K562 (cell line): ENCODE data around the gene TPSG1. TPM values are rescaled to one million over a fixed set of nuclear protein-coding genes. Genes with fewer than 3 reads are reported as not detected.

Experiments
- BRF1 ChIP-seq: IDR thresholded peaks from 3 replicates; pipeline ENCODE4 v1.6.1; 2011; ENCODE audit warnings: borderline replicate concordance, mild to moderate bottlenecking; ENCODE audit not compliant: insufficient read length; ENCODE audit errors: extremely low read depth
- CC2D1A ChIP-seq: fragments of 450-650 bp; IDR thresholded peaks from 2 replicates; pipeline ENCODE4 v1.6.1; 2017; ENCODE audit warnings: mild to moderate bottlenecking
- CHD1 ChIP-seq: fragments of 200-600 bp; sonication (generic); IDR thresholded peaks from one replicate; pipeline ENCODE4 v1.6.1; 2012; ENCODE audit warnings: mild to moderate bottlenecking, moderate library complexity, low read length, inconsistent platforms
- CTBP1 ChIP-seq: fragments of 450-650 bp; IDR thresholded peaks from 2 replicates; pipeline ENCODE4 v1.6.1; 2016; ENCODE audit warnings: borderline replicate concordance
- FOXA1 ChIP-seq: fragments of 450-650 bp; IDR thresholded peaks from 2 replicates; pipeline ENCODE4 v1.6.1; 2016; ENCODE audit warnings: mild to moderate bottlenecking, borderline replicate concordance
- GTF2E2 ChIP-seq: fragments of 200-800 bp; sonication (Bioruptor generic); IDR thresholded peaks from 2 replicates; pipeline ENCODE4 v1.6.1; 2016; ENCODE audit warnings: missing genetic modification characterization, missing compliant biosample characterization
- HDAC3 ChIP-seq: fragments of 450-650 bp; IDR thresholded peaks from 2 replicates; pipeline ENCODE4 v1.6.1; 2018; ENCODE audit warnings: borderline replicate concordance, mild to moderate bottlenecking, moderate library complexity; ENCODE audit not compliant: partially characterized antibody
- KHSRP ChIP-seq: fragments of 450-650 bp; IDR thresholded peaks from 2 replicates; pipeline ENCODE4 v1.6.1; 2017
- LCOR ChIP-seq: sonication (generic); formaldehyde crosslinking; IDR thresholded peaks from 2 replicates; pipeline ENCODE4 v1.8.0; 2022; ENCODE audit warnings: mild to moderate bottlenecking, missing genetic modification reagents
- MECOM ChIP-seq: fragments of 250-450 bp; sonication (Bioruptor Pico); IDR thresholded peaks from 2 replicates; pipeline ENCODE4 v1.8.0; 2022; ENCODE audit warnings: inconsistent platforms
- ZKSCAN3 ChIP-seq: fragments of 250-450 bp; sonication (Bioruptor Pico); IDR thresholded peaks from 2 replicates; pipeline ENCODE4 v1.4.0; 2020
- ZNF121 ChIP-seq: sonication (generic); formaldehyde crosslinking; conservative IDR thresholded peaks from 2 replicates; pipeline ENCODE4 v1.8.0; 2022; ENCODE audit warnings: missing genetic modification reagents
- ZNF197 ChIP-seq: fragments of 200-800 bp; sonication (Bioruptor generic); IDR thresholded peaks from 2 replicates; pipeline ENCODE4 v1.6.1; 2016; ENCODE audit warnings: low read depth, missing genetic modification characterization, missing compliant biosample characterization
- ZNF224 ChIP-seq: sonication (generic); formaldehyde crosslinking; IDR thresholded peaks from 2 replicates; pipeline ENCODE4 v1.8.0; 2022; ENCODE audit warnings: mild to moderate bottlenecking, missing genetic modification reagents
- ZNF316 ChIP-seq: fragments of 450-650 bp; IDR thresholded peaks from 2 replicates; pipeline ENCODE4 v1.6.1; 2016
- polyA plus RNA-seq, 8 experiments: library from polyadenylated mRNA; depleted of rRNA in 4 of 8; stranded (reverse) in 5 of 8; unstranded in 3 of 8; fragments of >200 nt; fragmentation: Nextera tagmentation in 2 of 8; fragmentation: Illumina TruSeq in 1 of 8; extraction: Ambion mirVana in 2 of 8; extraction: Trizol in 1 of 8; gene quantifications; 2 replicates each; pipeline versions ENCODE4 v1.2.1 to v1.2.3, GENCODE V29; 2011 to 2014; ENCODE audit warnings: inconsistent platforms in 1 of 8, missing spikeins in 1 of 8
- total RNA-seq, 7 experiments: library from RNA; depleted of rRNA in 6 of 7; stranded (reverse); fragments of >200 nt in 6 of 7; fragmentation: Illumina TruSeq in 2 of 7; extraction: Trizol in 2 of 7; gene quantifications; 2 replicates each; pipeline versions ENCODE4 v1.2.1 to v1.2.3, GENCODE V29; 2011 to 2021; ENCODE audit warnings: low replicate concordance in 1 of 7
- TF ChIP-seq, protein P1 (sequence below): sonication (generic); formaldehyde crosslinking; IDR thresholded peaks from 2 replicates; pipeline ENCODE4 v1.8.1; 2023; ENCODE audit warnings: mild to moderate bottlenecking, missing genetic modification reagents
- TF ChIP-seq, protein P2 (sequence below): IDR thresholded peaks from 3 replicates; pipeline ENCODE4 v1.6.1; 2011; ENCODE audit warnings: borderline replicate concordance, mild to moderate bottlenecking, moderate library complexity; ENCODE audit not compliant: insufficient read length; ENCODE audit errors: extremely low read depth
- TF ChIP-seq, protein P3 (sequence below), 2 experiments: fragments of 450-650 bp in 1 of 2; sonication (generic) in 1 of 2; formaldehyde crosslinking; conservative IDR thresholded peaks; 2 replicates each; pipeline versions ENCODE4 v1.4.0 to v1.8.1; 2020 to 2022; ENCODE audit warnings: mild to moderate bottlenecking in 1 of 2, missing genetic modification reagents in 1 of 2
- TF ChIP-seq, protein P4 (sequence below): fragments of 450-650 bp; IDR thresholded peaks from 2 replicates; pipeline ENCODE4 v1.6.1; 2017; ENCODE audit warnings: mild to moderate bottlenecking, moderate library complexity

Gene TPSG1
- total and polyA plus RNA-seq, 9 of the 15 experiments (the other 6 are each of a cell fraction or from before 2014, with no cell fraction given): not detected

DNA sequence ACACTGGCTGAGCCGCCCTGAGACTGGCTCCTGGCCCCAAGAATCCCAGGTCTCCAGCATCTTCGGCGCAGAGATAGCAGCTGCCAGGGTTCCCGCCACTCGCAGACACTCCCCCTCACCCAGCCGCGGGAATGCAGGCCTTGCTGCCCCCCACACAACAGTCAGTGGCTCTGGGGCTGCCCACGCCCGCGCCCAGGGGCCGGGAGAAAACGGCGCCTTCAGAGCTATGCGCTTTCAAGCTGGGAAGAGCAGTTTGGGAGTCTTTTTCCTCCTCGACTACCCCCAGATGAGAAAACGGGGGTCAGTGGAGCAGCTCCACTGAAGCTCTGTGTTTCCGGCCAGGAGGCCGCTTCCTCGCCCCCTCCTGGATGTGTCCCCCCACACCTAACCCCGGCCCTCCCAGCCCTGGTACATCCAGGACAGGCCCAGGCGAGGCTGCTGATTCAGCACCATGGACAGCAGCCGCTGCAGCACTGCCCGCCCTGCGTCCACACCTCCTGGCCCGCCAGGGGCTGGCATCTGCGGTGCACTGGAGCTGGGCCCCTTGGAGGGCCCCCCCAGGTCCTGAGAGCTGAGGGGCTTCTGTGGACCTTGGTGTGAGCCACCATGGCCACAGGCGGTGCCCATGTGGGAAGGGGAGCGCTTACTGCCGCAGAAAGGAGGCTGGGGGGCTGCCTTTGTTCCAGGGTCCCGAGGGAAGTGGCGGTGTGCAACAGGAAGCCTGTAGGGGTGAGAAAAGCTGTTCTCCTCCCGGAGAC lies 36.5 kb downstream of the TPSG1 start (continued):
- TF ChIP-seq, protein P1, sequence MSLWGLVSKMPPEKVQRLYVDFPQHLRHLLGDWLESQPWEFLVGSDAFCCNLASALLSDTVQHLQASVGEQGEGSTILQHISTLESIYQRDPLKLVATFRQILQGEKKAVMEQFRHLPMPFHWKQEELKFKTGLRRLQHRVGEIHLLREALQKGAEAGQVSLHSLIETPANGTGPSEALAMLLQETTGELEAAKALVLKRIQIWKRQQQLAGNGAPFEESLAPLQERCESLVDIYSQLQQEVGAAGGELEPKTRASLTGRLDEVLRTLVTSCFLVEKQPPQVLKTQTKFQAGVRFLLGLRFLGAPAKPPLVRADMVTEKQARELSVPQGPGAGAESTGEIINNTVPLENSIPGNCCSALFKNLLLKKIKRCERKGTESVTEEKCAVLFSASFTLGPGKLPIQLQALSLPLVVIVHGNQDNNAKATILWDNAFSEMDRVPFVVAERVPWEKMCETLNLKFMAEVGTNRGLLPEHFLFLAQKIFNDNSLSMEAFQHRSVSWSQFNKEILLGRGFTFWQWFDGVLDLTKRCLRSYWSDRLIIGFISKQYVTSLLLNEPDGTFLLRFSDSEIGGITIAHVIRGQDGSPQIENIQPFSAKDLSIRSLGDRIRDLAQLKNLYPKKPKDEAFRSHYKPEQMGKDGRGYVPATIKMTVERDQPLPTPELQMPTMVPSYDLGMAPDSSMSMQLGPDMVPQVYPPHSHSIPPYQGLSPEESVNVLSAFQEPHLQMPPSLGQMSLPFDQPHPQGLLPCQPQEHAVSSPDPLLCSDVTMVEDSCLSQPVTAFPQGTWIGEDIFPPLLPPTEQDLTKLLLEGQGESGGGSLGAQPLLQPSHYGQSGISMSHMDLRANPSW (CRISPR knock-in tag): no peak
- TF ChIP-seq LCOR (CRISPR knock-in tag) (0 out of 2 replicates have a peak, but pooled peaks have one; percentile 62), CHD1 (no peak), ZNF197 (CRISPR knock-in tag) (no peak), ZKSCAN3 (CRISPR knock-in tag) (no peak), HDAC3 (no peak), ZNF224 (CRISPR knock-in tag) (peak; percentile 77; the same call in 1 of the 2 replicates), CTBP1 (no peak), CC2D1A (no peak), BRF1 (no peak), ZNF121 (CRISPR knock-in tag) (no peak), KHSRP (no peak), FOXA1 (no peak), MECOM (no peak), GTF2E2 (tag) (no peak), ZNF316 (peak; percentile 79)
- TF ChIP-seq, protein P2, sequence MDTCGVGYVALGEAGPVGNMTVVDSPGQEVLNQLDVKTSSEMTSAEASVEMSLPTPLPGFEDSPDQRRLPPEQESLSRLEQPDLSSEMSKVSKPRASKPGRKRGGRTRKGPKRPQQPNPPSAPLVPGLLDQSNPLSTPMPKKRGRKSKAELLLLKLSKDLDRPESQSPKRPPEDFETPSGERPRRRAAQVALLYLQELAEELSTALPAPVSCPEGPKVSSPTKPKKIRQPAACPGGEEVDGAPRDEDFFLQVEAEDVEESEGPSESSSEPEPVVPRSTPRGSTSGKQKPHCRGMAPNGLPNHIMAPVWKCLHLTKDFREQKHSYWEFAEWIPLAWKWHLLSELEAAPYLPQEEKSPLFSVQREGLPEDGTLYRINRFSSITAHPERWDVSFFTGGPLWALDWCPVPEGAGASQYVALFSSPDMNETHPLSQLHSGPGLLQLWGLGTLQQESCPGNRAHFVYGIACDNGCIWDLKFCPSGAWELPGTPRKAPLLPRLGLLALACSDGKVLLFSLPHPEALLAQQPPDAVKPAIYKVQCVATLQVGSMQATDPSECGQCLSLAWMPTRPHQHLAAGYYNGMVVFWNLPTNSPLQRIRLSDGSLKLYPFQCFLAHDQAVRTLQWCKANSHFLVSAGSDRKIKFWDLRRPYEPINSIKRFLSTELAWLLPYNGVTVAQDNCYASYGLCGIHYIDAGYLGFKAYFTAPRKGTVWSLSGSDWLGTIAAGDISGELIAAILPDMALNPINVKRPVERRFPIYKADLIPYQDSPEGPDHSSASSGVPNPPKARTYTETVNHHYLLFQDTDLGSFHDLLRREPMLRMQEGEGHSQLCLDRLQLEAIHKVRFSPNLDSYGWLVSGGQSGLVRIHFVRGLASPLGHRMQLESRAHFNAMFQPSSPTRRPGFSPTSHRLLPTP: no peak
- TF ChIP-seq, protein P3, sequence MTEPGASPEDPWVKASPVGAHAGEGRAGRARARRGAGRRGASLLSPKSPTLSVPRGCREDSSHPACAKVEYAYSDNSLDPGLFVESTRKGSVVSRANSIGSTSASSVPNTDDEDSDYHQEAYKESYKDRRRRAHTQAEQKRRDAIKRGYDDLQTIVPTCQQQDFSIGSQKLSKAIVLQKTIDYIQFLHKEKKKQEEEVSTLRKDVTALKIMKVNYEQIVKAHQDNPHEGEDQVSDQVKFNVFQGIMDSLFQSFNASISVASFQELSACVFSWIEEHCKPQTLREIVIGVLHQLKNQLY (CRISPR knock-in tag; conservative IDR thresholded peaks at IDR 0.05): no peak
- TF ChIP-seq, protein P4, sequence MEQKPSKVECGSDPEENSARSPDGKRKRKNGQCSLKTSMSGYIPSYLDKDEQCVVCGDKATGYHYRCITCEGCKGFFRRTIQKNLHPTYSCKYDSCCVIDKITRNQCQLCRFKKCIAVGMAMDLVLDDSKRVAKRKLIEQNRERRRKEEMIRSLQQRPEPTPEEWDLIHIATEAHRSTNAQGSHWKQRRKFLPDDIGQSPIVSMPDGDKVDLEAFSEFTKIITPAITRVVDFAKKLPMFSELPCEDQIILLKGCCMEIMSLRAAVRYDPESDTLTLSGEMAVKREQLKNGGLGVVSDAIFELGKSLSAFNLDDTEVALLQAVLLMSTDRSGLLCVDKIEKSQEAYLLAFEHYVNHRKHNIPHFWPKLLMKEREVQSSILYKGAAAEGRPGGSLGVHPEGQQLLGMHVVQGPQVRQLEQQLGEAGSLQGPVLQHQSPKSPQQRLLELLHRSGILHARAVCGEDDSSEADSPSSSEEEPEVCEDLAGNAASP: no peak
